ENCODE measurements around the gene SKOR1. TPM values are rescaled to one million over a fixed set of nuclear protein-coding genes. Genes with fewer than 3 reads are reported as not detected.
A peak's percentile ranks its signal among the peaks of the same experiment; 100 is the strongest.

The SKOR1 gene
- total and polyA plus RNA-seq, 2 of the 13 experiments (the other 11 are each of a cell fraction or from before 2014, with no cell fraction given) = 0.09 to 0.11 TPM

- no peak for TF ChIP-seq PRDM10 (CRISPR knock-in tag; IDR thresholded peaks at IDR 0.05; ENCODE audit: low read depth)
- TF ChIP-seq UBTF (CRISPR knock-in tag; IDR thresholded peaks at IDR 0.05) = no peak
- no peak for TF ChIP-seq RAD51 (IDR thresholded peaks at IDR 0.05; ENCODE audit: borderline replicate concordance)
- TF ChIP-seq ZNF574 (CRISPR knock-in tag; IDR thresholded peaks at IDR 0.05) = no peak
- TF ChIP-seq ELF1 (CRISPR knock-in tag; IDR thresholded peaks at IDR 0.05) = peak; percentile 45; the same call in 1 of the 2 replicates
- peak; percentile 75 for TF ChIP-seq POLR2G (IDR thresholded peaks at IDR 0.05; ENCODE audit: low read depth, low read length)
- peak; percentile 61 for TF ChIP-seq SAP130 (CRISPR knock-in tag; IDR thresholded peaks at IDR 0.05; ENCODE audit: low read depth)
- no peak for TF ChIP-seq ATRX (CRISPR knock-in tag; IDR thresholded peaks at IDR 0.05; ENCODE audit: borderline replicate concordance)
- 0 out of 2 replicates have a peak, but pooled peaks have one; percentile 12 for TF ChIP-seq FOXA3 (CRISPR knock-in tag; IDR thresholded peaks at IDR 0.05)
- peak; percentile 48; the same call in 1 of the 2 replicates for TF ChIP-seq HOXA3 (CRISPR knock-in tag; IDR thresholded peaks at IDR 0.05)
- TF ChIP-seq TBX2 (CRISPR knock-in tag; IDR thresholded peaks at IDR 0.05; ENCODE audit: borderline replicate concordance) = 0 out of 2 replicates have a peak, but pooled peaks have one; percentile 15
- 0 out of 2 replicates have a peak, but pooled peaks have one; percentile 43 for TF ChIP-seq ZC3H4 (CRISPR knock-in tag; IDR thresholded peaks at IDR 0.05; ENCODE audit: borderline replicate concordance)
- peak; percentile 70 for TF ChIP-seq ETV5 (CRISPR knock-in tag; IDR thresholded peaks at IDR 0.05; ENCODE audit: borderline replicate concordance)
- TF ChIP-seq ZSCAN25 (CRISPR knock-in tag; IDR thresholded peaks at IDR 0.05) = no peak
- no peak for TF ChIP-seq SOX13 (IDR thresholded peaks at IDR 0.05)
- TF ChIP-seq SOX13 (CRISPR knock-in tag; conservative IDR thresholded peaks at IDR 0.05 in 1 of 2, IDR thresholded peaks at IDR 0.05 in 1 of 2) = peak in 1 of 2 experiments; percentile 35; a peak in 1 of 4 replicates
- peak; percentile 51 for TF ChIP-seq SALL1 (CRISPR knock-in tag; IDR thresholded peaks at IDR 0.05)
- TF ChIP-seq ARNT (IDR thresholded peaks at IDR 0.05) = no peak
- TF ChIP-seq IRF1 (CRISPR knock-in tag; IDR thresholded peaks at IDR 0.05; ENCODE audit: low read depth) = no peak
- no peak for TF ChIP-seq ZNF296 (CRISPR knock-in tag; conservative IDR thresholded peaks at IDR 0.05)
Measured at GRCh38 chr15:67854358-67854757, 29.0 kb downstream of the SKOR1 start (continued).

Data from HepG2 (cell line).